Kidney capillary endothelial cell (primary cell): ENCODE measurements around the gene DHRS12.

Source experiments
- DNase-seq: peaks from one replicate; pipeline ENCODE4 v3.0.0-alpha.2; 2018; ENCODE audit warnings: low spot score

DHRS12 gene

DNA sequence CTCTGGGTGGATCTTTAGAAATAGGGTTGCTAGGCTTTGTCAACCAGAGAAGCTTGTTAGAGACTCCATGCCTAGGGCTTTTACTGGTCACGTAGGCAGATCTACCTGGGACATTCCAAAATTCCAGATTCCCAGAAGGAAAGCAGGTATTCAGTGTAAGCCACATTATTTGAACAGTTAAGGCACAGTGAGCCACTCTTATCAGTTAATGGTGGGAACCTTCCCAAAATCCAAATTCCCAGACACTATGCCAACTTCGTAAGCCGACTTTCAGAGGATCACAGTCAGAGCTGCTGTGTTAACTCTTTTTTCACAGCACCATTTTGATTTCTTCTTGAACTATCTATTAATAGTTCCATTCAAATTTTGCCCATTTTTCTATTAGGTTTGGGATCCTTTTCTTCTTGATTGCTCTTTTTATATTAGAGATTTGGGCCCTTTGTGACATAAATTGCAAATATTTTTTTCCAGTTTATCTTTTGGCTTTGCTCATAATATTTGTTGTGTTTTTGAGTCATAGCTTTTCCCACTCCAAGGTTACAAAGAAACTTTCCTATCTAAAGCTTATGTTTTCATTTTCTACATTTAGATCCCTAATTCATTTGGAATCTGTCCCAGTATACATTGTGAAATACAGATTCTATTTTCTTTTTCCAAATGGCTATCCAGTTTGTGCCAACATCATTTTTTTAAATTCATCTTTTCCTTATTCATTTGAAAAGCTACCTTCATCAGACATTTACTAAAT is 77.3 kb downstream of the DHRS12 start:
- no peak for DNase-seq

DNA sequence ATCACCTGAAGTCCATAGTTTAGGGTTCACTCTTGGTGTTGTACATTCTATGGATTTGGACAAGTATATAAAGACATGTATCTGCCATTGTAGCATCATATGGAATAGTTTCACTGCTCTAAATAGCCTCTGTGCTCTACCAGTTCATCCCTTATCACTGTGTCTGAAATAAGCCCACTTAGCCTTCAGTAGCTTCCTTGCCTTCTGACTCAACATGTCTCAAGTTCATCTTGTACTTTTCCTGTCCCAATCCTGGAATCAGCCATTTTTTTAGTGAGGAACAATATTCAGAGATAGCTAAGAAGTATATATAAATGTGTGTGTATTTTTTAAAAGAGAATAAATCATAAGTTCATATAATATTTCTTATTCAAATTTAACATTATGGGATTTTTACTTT is 79.2 kb downstream of the DHRS12 start:
- no peak for DNase-seq

DNA sequence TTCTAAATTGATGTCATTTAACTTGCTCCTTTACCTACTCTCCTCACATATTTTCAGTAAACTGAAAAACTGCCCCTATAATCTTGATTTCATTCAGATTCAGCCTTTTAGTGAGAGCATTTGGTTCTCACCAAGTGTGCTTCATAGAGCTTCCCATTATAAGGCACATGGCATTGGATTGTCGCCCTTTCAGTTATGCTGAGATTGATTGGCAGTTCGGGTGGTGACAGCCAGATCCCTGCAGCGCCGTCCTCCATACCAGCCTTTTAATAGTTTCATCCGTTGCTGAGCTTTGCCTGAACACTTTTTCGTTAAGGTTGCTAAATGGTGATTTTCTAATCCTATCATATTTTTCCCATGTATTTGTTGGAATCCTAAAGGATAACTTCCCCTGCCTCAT is 80.4 kb downstream of the DHRS12 start:
- no peak for DNase-seq

DNA sequence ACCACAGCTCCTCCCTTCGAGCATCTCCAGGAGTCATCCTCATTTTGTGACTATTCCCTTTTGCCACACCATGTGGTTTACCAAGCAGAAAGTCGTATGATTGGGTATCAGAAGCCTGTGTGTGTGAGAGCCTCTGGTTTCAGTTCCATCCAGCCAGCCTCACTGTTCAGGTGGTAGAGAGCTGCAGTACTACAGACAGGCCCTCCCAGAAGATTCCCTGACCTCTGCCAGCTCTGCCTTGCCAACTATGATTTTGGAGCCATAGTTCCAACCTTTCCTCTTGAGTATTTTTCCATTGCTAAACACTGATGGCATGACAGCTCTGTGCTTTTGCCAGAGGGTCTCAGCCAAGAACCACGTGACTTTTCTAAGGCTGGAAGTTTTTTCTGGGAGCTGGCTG is 82.5 kb downstream of the DHRS12 start:
- no peak for DNase-seq

DNA sequence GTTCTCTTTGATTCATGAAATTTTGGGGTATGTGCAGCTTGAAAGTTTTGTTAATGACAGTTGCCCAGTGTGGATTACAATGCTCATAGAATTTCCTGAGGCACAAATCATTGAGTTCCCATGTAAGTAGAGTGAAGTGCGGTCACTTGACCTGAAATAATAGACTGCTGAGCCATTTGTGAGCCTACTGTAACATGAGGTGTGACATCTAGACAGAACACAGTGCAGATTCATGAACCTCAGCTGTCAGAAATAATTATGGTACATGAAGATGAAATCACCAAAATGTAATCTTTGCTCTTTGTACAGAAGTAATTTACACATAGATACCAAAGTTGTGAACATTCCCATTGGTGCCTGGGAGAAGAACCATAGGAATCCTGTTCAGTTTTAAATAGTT is 84.6 kb downstream of the DHRS12 start:
- no peak for DNase-seq
